Endodermal cell (in vitro differentiated cells): ENCODE data around the gene TMPRSS13. TPM values are rescaled to one million over a fixed set of nuclear protein-coding genes. Genes with fewer than 3 reads are reported as not detected.
A peak's percentile ranks its signal among the peaks of the same experiment; 100 is the strongest.

Experiments used
- DNase-seq: peaks from one replicate; pipeline ENCODE4 v3.0.0-alpha.2; 2017
- H3K27ac ChIP-seq: 2 replicates; pipeline ENCODE4 v1.5.1; 2013; ENCODE audit warnings: mild to moderate bottlenecking, low read depth, low read length, moderate library complexity
- H3K27me3 ChIP-seq: 2 replicates; pipeline ENCODE4 v1.6.1; 2013; ENCODE audit warnings: mild to moderate bottlenecking, low read length, moderate library complexity; ENCODE audit not compliant: insufficient read depth, control insufficient read depth, poor library complexity, severe bottlenecking
- H3K36me3 ChIP-seq: 2 replicates; pipeline ENCODE4 v1.7.0; 2013; ENCODE audit warnings: mild to moderate bottlenecking, low read length, moderate library complexity; ENCODE audit not compliant: control insufficient read depth, insufficient read depth
- H3K4me1 ChIP-seq: one replicate; pipeline ENCODE4 v1.7.0; 2013; ENCODE audit warnings: low read length; ENCODE audit not compliant: control insufficient read depth, insufficient read depth
- H3K4me3 ChIP-seq: 2 replicates; pipeline ENCODE4 v1.5.1; 2013; ENCODE audit warnings: mild to moderate bottlenecking, low read length, moderate library complexity
- H3K9ac ChIP-seq: 2 replicates; pipeline ENCODE4 v1.6.1; 2013; ENCODE audit warnings: mild to moderate bottlenecking, low read length, moderate library complexity; ENCODE audit not compliant: poor library complexity, severe bottlenecking; ENCODE audit errors: extremely low read depth
- H3K9me3 ChIP-seq: 2 replicates; pipeline ENCODE4 v1.6.1; 2013; ENCODE audit warnings: mild to moderate bottlenecking, low read length, moderate library complexity; ENCODE audit not compliant: control insufficient read depth
- H3K27ac Mint-ChIP-seq: 2 replicates; pipeline ENCODE4 v1.8.0; 2020; ENCODE audit warnings: mixed read lengths
- H3K27me3 Mint-ChIP-seq: 2 replicates; pipeline ENCODE4 v1.8.0; 2021; ENCODE audit warnings: mild to moderate bottlenecking, mixed read lengths; ENCODE audit not compliant: insufficient read depth
- H3K36me3 Mint-ChIP-seq: 2 replicates; pipeline ENCODE4 v1.8.0; 2020; ENCODE audit warnings: low read depth, mixed read lengths
- H3K4me1 Mint-ChIP-seq: 2 replicates; pipeline ENCODE4 v1.8.0; 2020; ENCODE audit warnings: mixed read lengths
- H3K4me3 Mint-ChIP-seq: 2 replicates; pipeline ENCODE4 v1.8.0; 2020; ENCODE audit warnings: mild to moderate bottlenecking, moderate library complexity, mixed read lengths
- H3K9me3 Mint-ChIP-seq: 2 replicates; pipeline ENCODE4 v1.8.0; 2020; ENCODE audit warnings: mild to moderate bottlenecking, mixed read lengths
- WGBS, 2 experiments: methylation state at CpG; one replicate each; pipeline versions ENCODE4 v1.1.5 to v1.1.7; 2013; ENCODE audit warnings: missing lambda C conversion rate in 2 of 2, mixed read lengths in 1 of 2; ENCODE audit not compliant: insufficient coverage in 1 of 2, insufficient read length in 1 of 2; 5-methylcytosine and 5-hydroxymethylcytosine counted together
- total RNA-seq, 2 donors: library from RNA; stranded (reverse); fragmentation: NEBNext Ultra II Directional in 1 of 2; extraction: Animal tissue kit (Norgen Biotek cat#: 25700) in 1 of 2; gene quantifications; 2 replicates in 1 of 2; 3 replicates in 1 of 2; pipeline ENCODE4 v1.2.1, GENCODE V29; 2021
- TF ChIP-seq, protein P1 (sequence below): fragments of 200-600 bp; sonication (generic); conservative IDR thresholded peaks from 2 replicates; pipeline ENCODE4 v1.5.0; 2021; ENCODE audit warnings: antibody characterized with exemption, mild to moderate bottlenecking

The TMPRSS13 gene
- total RNA-seq, 2 donors from 2014 or later: 2.5 to 6.4 TPM

DNA sequence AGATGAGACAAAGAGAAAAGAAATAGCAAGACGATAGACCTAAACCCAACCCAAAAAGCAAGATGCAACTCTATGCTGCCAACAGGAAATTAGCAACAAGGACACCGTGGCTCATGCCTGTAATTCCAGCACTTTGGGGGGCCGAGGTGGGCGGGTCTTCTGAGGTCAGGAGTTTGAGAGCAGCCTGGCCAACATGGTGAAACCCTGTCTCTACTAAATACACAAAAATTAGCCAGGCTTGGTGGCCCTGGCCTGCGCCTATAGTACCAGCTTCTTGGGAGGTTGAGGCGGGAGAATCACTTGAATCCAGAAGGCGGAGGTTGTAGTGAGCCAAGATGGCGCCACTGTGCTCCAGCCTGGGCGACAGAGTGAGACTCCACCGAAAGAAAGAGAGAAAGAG lies 32.7 kb upstream of the TMPRSS13 start:
- Mint-ChIP-seq H3K36me3 (no peaks in the 10 kb centered on the region), H3K27ac (no peak overlapping the region), H3K27me3 (peaks cover 8% of the 10 kb centered on the region), H3K9me3 (no peaks in the 10 kb centered on the region), H3K4me1 (no peaks in the 10 kb centered on the region), H3K4me3 (no peak overlapping the region)
- H3K9ac ChIP-seq: no peak overlapping the region
- no peaks in the 10 kb centered on the region for H3K4me1 ChIP-seq
- no peak overlapping the region for H3K27ac ChIP-seq
- no peaks in the 10 kb centered on the region for H3K36me3 ChIP-seq
- WGBS, 2 experiments: 86 to 95% methylated on average over 7 to 10 of the region's 10 CpGs
- TF ChIP-seq, protein P1, sequence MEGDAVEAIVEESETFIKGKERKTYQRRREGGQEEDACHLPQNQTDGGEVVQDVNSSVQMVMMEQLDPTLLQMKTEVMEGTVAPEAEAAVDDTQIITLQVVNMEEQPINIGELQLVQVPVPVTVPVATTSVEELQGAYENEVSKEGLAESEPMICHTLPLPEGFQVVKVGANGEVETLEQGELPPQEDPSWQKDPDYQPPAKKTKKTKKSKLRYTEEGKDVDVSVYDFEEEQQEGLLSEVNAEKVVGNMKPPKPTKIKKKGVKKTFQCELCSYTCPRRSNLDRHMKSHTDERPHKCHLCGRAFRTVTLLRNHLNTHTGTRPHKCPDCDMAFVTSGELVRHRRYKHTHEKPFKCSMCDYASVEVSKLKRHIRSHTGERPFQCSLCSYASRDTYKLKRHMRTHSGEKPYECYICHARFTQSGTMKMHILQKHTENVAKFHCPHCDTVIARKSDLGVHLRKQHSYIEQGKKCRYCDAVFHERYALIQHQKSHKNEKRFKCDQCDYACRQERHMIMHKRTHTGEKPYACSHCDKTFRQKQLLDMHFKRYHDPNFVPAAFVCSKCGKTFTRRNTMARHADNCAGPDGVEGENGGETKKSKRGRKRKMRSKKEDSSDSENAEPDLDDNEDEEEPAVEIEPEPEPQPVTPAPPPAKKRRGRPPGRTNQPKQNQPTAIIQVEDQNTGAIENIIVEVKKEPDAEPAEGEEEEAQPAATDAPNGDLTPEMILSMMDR: no peak
- H3K4me3 ChIP-seq: no peak overlapping the region
- DNase-seq: peak; percentile 72
- no peaks in the 10 kb centered on the region for H3K27me3 ChIP-seq
- H3K9me3 ChIP-seq: peaks cover 3% of the 10 kb centered on the region

GRCh38 chr11:117960406-117960805 lies 31.2 kb upstream of the TMPRSS13 start:
- Mint-ChIP-seq H3K4me1 (no peaks in the 10 kb centered on the region), H3K9me3 (no peaks in the 10 kb centered on the region), H3K4me3 (no peak overlapping the region), H3K27me3 (peaks cover 8% of the 10 kb centered on the region), H3K27ac (no peak overlapping the region), H3K36me3 (no peaks in the 10 kb centered on the region)
- TF ChIP-seq, protein P1: no peak
- no peak overlapping the region for H3K9ac ChIP-seq
- no peak overlapping the region for H3K27ac ChIP-seq
- no peak overlapping the region for H3K4me3 ChIP-seq
- no peak for DNase-seq
- H3K4me1 ChIP-seq: no peaks in the 10 kb centered on the region
- WGBS, 2 experiments: 81 to 100% methylated on average over 1 of the region's 1 CpG
- peaks cover 4% of the 10 kb centered on the region for H3K9me3 ChIP-seq
- no peaks in the 10 kb centered on the region for H3K27me3 ChIP-seq
- no peaks in the 10 kb centered on the region for H3K36me3 ChIP-seq

- Histone ChIP-seq H3K27me3 (no peaks in the 10 kb centered on the region), H3K4me3 (no peak overlapping the region), H3K27ac (no peak overlapping the region), H3K9me3 (peaks cover 4% of the 10 kb centered on the region), H3K9ac (no peak overlapping the region), H3K36me3 (no peaks in the 10 kb centered on the region), H3K4me1 (no peaks in the 10 kb centered on the region)
- WGBS, 2 experiments: 83 to 87% methylated on average over 1 of the region's 1 CpG
- no peak for DNase-seq
- no peaks in the 10 kb centered on the region for H3K4me1 Mint-ChIP-seq
- no peaks in the 10 kb centered on the region for H3K36me3 Mint-ChIP-seq
- H3K27ac Mint-ChIP-seq: no peak overlapping the region
- peaks cover 8% of the 10 kb centered on the region for H3K27me3 Mint-ChIP-seq
- H3K4me3 Mint-ChIP-seq: no peak overlapping the region
- TF ChIP-seq, protein P1: no peak
- no peaks in the 10 kb centered on the region for H3K9me3 Mint-ChIP-seq
Observed at GRCh38 chr11:117959438-117960149, 30.4 kb upstream of the TMPRSS13 start.
